ENCODE data around the gene SBF1. TPM values are rescaled to one million over a fixed set of nuclear protein-coding genes. Genes with fewer than 3 reads are reported as not detected.

SBF1 gene
- total RNA-seq, 1 experiment from 2014 or later = 82.1 TPM

GRCh38 chr22:50464451-50464850 is 10.4 kb downstream of the SBF1 start:
- POLR2A ChIA-PET = no interaction called here
- CTCF ChIA-PET = interaction anchor here (0.6 kb wide), 1 partner anchor 128 kb away, joined by 3 read pairs; no protein-coding TSS in a partner anchor
- Mint-ChIP-seq H3K27ac (ENCODE audit: low read depth, unreplicated experiment) (no peak overlapping the region), H3K9me3 (ENCODE audit: unreplicated experiment) (no peaks in the 10 kb centered on the region), H3K4me1 (ENCODE audit: insufficient read depth, unreplicated experiment) (no peaks in the 10 kb centered on the region), H3K36me3 (ENCODE audit: insufficient read depth, unreplicated experiment) (peaks cover 36% of the 10 kb centered on the region), H3K4me3 (ENCODE audit: unreplicated experiment) (no peak overlapping the region), H3K27me3 (ENCODE audit: insufficient read depth, unreplicated experiment) (no peaks in the 10 kb centered on the region)
- BruUV-seq (replicated peaks) = no TSS peak
- TF ChIP-seq CTCF (IDR thresholded peaks at IDR 0.05; ENCODE audit: unreplicated experiment) = no peak
- DNase-seq (ENCODE audit: unreplicated experiment) = no peak
- intact Hi-C loops (cut with micrococcal nuclease) = no loop called here

DNA sequence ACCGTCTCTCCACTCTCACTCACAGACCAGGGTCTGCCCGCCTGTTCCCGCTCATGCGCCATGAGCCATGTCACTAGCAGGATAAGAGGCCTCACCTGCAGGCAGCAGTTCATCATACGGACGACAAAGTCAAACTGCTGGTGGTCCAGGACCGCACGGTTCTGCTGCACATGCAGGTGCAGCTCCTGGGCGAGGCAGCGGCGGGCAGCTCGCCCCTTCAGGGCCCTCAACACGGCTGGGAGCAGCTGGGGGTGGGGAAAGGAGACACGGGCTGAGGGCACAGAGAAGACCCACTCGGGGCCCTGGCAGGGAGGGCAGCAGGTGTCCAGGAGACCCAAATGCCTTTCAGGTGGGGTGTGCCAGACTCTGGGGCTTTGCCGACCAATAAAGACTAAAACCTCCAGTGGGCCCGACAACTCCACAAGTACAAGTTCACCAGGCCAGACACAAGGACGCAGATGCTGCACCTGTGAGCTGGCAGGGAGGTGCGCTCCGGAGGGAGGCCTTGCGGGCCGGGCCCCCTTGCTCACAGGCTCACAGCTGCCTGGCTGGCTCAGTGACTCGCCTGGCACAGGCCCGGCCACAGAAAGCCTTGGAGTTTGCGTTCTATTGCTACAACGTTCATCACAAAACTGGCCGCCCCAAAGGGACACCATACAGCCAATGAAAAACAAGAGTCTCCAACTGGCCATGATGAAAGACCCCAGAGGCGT is 11.5 kb downstream of the SBF1 start:
- H3K36me3 Mint-ChIP-seq (ENCODE audit: insufficient read depth, unreplicated experiment) = peaks cover 35% of the 10 kb centered on the region
- CTCF ChIA-PET = interaction anchor here (0.6 kb wide), 2 partner anchors 328 to 1665 kb away, joined by 3 to 4 read pairs; no protein-coding TSS in a partner anchor

GRCh38 chr22:50461979-50462540 is 12.8 kb downstream of the SBF1 start:
- DNase-seq (ENCODE audit: unreplicated experiment) = no peak
- Mint-ChIP-seq H3K27me3 (ENCODE audit: insufficient read depth, unreplicated experiment) (no peaks in the 10 kb centered on the region), H3K4me1 (ENCODE audit: insufficient read depth, unreplicated experiment) (no peaks in the 10 kb centered on the region), H3K27ac (ENCODE audit: low read depth, unreplicated experiment) (no peak overlapping the region), H3K36me3 (ENCODE audit: insufficient read depth, unreplicated experiment) (peaks cover 46% of the 10 kb centered on the region), H3K4me3 (ENCODE audit: unreplicated experiment) (no peak overlapping the region), H3K9me3 (ENCODE audit: unreplicated experiment) (no peaks in the 10 kb centered on the region)
- intact Hi-C loops (cut with micrococcal nuclease) = no loop called here
- BruUV-seq (replicated peaks) = no TSS peak
- POLR2A ChIA-PET = no interaction called here
- CTCF ChIA-PET = interaction anchor here (1.0 kb wide), 1 partner anchor 10 kb away, joined by 3 read pairs; no protein-coding TSS in a partner anchor
- TF ChIP-seq CTCF (IDR thresholded peaks at IDR 0.05; ENCODE audit: unreplicated experiment) = no peak

More for the DNA sequence above, 11.5 kb downstream of the SBF1 start:
- TF ChIP-seq CTCF (IDR thresholded peaks at IDR 0.05; ENCODE audit: unreplicated experiment) = no peak
- POLR2A ChIA-PET = interaction anchor here (0.7 kb wide), 1 partner anchor 20 kb away, joined by 3 read pairs; no protein-coding TSS in a partner anchor
- H3K4me3 Mint-ChIP-seq (ENCODE audit: unreplicated experiment) = no peak overlapping the region
- intact Hi-C loops (cut with micrococcal nuclease) = no loop called here
- no peaks in the 10 kb centered on the region for H3K4me1 Mint-ChIP-seq (ENCODE audit: insufficient read depth, unreplicated experiment)
- BruUV-seq (replicated peaks) = no TSS peak
- no peak for DNase-seq (ENCODE audit: unreplicated experiment)
- H3K27me3 Mint-ChIP-seq (ENCODE audit: insufficient read depth, unreplicated experiment) = no peaks in the 10 kb centered on the region
- H3K9me3 Mint-ChIP-seq (ENCODE audit: unreplicated experiment) = no peaks in the 10 kb centered on the region
- no peak overlapping the region for H3K27ac Mint-ChIP-seq (ENCODE audit: low read depth, unreplicated experiment)

GRCh38 chr22:50461536-50461935 is 13.3 kb downstream of the SBF1 start:
- H3K4me3 Mint-ChIP-seq (ENCODE audit: unreplicated experiment) = no peak overlapping the region
- POLR2A ChIA-PET = no interaction called here
- no peaks in the 10 kb centered on the region for H3K9me3 Mint-ChIP-seq (ENCODE audit: unreplicated experiment)
- CTCF ChIA-PET = interaction anchor here (1.0 kb wide), 1 partner anchor 9 kb away, joined by 3 read pairs; no protein-coding TSS in a partner anchor
- no peaks in the 10 kb centered on the region for H3K27me3 Mint-ChIP-seq (ENCODE audit: insufficient read depth, unreplicated experiment)
- TF ChIP-seq CTCF (IDR thresholded peaks at IDR 0.05; ENCODE audit: unreplicated experiment) = no peak
- no TSS peak for BruUV-seq (replicated peaks)
- H3K36me3 Mint-ChIP-seq (ENCODE audit: insufficient read depth, unreplicated experiment) = peaks cover 45% of the 10 kb centered on the region
- intact Hi-C loops (cut with micrococcal nuclease) = no loop called here
- no peak overlapping the region for H3K27ac Mint-ChIP-seq (ENCODE audit: low read depth, unreplicated experiment)
- no peak for DNase-seq (ENCODE audit: unreplicated experiment)
- no peaks in the 10 kb centered on the region for H3K4me1 Mint-ChIP-seq (ENCODE audit: insufficient read depth, unreplicated experiment)
